ENCODE data around the gene DSCAM.

Gene DSCAM

DNA sequence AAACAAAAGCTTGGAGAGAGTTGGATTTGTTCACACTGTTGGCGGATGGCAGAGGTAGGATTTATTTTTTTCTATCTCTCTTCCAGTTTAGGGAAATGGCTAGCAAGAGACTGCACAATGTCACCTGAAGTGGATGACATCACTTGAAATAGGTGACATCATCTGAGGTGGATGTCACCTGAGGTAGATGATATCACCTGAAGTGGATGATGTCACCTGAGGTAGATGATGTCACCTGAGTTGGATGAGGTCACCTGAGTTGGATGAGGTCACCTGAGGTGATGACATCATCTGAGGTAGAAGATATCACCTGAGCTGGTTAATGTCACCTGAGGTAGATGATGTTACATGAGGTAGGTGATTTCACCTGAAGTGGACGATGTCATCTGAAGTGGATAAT lies 413.4 kb downstream of the DSCAM start:
- DNase-seq, result no peak

DNA sequence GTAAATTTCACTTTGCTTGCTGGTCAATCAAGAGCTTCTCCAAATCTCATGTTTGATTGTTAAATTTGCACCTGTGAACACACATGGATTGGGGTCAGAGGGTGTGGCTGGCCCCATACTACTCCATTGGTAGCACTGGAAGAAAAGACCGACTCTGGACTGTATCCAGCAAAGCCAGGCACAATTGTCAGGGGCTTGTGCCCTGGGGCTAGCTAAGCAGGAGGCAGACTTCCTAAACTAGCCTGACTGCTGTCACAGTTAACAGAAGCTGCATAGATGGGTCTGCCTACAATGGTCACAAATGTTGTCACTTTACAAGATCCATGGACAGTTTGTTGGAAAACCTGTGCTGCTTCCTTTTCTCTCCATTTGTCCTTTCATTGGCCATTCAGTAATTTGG lies 421.0 kb downstream of the DSCAM start:
- DNase-seq, result no peak

DNA sequence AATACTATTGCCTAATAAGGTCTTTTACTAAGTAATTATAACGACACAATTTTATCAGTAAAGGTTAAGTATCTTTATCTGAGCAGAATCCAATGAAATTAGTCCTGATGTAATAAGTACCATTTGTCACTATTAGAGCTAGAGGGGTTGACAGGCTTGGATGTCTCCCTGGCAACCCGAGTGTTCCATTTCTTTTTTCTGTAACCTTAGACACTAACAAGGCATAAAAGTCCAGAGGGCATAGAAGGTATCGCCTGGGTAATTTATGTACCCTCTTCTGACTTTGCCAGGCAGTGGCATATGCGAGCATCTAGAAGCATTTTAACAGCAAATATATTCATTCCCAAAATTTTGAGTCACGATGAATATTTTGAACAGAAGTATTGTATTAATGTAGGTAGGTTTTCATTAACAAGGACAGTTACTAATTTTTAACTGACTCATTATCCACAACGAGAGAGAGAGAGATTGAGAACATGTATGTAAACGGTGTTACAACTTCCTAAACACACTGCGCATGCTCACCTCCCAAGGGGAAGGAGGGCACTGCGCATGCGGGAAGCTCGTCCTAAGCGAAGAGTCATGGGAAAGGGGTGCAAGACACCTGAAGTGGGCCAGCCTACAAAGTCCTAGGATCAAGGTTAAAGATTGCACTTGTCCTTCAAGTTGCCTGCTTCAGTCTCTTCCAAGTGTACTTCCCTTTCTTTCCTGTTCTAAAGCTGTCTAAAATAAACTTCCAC lies 423.9 kb downstream of the DSCAM start:
- DNase-seq, result no peak

DNA sequence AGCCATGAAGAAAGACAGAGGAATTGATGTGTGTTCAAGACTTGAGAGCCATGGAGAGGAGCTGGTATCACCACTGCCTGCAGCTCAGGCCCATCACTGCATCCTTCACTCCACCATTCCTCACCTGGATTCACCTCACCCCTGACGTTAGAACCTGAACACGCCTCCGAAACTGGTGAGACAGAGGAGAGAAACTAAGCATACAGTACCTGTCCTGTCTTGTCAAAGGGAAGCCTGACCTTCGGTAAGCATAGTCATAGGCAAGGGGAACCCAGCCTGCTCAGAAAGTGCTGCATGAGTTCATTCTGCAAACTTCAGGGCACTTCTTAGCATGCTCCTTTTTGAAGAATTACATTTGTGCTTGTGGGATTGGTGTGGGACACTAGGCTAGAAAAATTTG lies 425.8 kb downstream of the DSCAM start:
- no peak for DNase-seq

DNA sequence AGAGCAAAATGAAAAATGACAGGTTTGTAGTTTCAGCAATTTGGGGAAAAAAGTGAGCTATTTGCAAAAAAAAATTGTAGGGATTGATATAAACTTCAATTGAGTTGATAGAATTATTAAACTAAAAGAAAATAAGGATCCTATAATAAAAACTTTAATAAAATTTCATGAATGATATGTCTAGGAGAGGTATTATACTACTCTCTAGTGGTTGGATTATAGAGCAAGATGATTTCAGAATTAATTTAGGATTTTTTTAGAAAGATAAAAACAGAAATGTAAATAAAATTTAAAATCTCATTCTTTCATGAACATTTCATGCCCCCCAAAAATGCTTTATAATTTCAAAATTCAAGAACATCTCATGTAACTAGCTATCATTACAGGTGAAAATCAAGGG lies 430.4 kb downstream of the DSCAM start:
- no peak for DNase-seq

DNA sequence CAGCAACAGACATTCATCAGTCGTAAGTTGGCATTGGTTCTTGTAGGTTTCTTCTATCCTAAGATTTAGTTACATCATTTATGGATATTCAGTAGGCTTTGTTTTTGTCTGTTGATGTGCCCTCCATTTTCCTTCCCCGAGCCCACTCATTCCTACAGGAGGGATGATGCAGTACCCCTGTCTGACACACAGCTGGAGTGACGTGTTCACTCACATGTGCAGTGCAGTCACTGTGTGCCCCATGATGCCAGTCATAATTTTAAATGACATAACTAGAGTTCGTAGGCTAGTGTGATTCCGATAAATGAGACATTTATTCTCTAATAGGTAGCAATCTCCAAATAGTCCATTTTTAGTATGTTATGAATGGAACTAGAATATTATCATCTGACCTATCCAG lies 438.4 kb downstream of the DSCAM start:
- DNase-seq, result no peak

DNA sequence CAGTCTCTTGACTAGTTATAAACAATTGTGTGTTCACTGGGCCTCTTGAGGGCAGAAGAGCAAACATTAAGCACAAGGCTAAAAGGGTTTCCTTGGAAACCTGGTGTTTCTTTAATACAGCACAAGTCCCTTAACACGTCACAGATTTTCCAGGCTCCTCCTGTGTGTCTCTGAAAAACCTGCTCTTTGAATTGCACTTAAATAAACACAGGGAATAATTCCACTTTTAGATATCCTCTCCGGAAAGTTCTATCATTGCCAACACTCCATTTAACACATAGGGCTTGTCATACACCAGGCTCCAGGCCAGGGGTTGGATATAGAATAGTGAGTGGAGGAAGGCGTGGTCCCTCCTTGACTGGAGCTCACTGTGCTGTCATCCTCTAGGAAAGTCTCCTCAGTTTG lies 442.6 kb downstream of the DSCAM start:
- DNase-seq, result no peak

DNA sequence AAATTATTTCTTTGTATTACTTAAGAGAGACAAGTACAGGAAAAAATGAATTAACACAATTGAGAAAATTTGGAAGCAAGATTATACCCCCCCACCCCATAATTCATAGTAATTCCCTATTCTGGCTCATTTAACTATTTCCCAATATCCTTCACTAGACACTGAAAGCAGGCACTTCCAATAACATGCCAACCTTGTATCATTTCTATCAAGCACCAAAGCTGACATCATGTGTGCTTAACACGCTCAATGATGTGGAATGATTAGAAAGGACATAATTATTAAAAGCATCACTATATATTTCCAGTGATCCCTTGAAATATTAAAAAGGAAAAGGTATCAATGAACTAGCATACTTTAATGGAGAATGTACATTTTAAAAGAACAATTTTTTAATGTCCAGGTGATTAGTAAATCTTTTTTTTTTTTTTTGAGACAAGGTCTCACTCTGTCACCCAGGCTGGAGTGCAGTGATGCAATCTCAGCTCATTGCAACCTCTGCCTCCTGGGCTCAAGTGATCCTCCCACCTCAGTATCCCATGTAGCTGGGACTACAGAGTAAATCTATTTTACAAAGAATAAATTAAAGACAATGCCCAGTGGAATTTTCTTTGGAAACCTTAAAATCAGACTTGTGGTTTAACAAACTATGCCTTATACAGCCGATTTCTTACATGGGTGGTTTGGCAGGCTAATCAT lies 443.9 kb downstream of the DSCAM start:
- DNase-seq, result no peak

DNA sequence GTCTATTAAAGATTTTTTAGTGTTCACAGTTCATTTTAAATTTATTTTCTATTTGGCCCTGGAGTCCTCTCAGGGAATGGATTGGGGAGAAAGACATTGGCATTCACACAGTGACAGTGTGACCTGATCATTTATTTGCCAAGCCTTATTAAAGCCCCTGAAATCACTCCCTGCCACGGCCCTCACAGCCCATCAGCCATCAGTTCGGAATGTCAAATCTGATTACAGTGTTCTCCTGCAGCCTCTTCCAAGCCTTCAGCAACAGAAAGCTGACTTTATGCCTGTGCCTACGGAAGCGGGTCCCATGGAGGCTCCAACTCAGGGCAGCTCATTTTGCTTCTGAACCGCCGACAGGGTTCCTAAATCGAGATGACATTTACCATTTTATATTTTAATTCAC lies 451.2 kb downstream of the DSCAM start:
- DNase-seq, result no peak

DNA sequence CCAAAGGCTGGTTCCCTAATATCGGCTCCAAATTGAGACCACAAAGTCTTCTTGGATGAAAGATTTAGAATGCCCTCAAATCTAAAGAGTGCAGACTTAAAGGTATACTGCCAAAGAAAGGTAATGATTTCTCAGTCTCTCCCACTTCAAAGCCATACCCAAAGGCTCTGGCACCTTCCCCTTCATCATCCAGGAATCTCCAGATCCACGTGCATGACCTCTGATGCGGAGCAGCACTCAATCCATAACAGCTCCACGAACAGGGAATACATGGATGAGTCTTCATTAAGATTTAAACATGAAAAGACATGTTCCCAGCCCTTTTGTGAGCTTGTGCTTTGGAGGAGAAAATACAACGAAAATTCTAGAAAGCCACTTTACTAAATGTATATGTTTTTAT lies 453.9 kb downstream of the DSCAM start:
- no peak for DNase-seq

DNA sequence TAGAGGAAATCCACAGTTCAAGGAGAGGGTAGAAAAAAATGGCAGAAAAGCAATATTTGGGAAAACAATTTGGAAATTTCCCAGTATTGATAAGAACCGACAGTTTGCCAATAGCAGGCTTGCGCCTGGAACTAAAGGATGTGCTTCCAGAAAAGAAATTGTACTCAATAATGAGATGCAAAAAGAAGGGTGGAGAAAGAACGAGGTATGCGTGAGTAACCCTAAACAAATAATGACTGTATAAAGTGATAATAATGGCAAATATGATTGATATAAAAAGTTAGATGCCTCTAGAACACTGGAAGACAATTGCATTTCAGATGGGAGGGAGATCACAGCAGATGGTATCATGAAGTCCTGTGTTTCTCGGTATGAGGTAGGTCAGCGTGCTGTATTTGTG lies 458.9 kb downstream of the DSCAM start:
- DNase-seq, result no peak

DNA sequence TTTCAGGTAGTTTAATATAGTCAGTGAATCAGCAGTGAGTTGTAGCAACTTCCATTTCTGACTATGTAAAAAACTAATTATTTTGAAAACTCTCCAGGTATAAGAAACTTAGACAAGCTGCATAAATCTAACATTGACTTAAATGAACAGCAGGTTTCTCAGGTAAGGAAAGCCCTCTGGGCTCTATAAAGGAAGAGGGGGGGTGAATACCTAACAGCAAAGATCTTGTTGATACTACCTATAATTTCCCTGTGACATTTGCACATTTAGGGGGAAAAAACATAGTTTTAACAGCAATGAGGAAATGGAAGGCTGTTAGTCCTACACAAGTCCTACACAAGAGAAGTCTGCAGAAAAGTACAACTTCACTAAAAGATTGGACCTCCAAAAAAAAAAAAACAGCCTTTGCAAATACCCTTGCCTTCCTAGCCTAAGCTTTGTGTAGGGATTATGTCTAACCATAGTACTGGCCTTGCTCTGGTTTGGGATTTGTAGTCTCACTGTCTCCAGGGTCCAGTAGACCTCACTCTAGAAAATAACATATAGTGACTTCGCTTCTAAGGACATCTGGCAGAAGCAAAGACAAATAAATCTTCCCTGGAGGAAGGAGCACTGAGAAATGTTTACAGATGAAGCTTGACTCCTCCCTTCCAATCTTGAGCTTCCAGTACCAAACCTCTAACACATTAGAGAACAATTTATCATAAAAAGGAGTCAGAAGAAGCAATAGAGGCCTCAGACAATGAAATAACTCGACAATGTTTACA lies 459.8 kb downstream of the DSCAM start:
- no peak for DNase-seq

DNA sequence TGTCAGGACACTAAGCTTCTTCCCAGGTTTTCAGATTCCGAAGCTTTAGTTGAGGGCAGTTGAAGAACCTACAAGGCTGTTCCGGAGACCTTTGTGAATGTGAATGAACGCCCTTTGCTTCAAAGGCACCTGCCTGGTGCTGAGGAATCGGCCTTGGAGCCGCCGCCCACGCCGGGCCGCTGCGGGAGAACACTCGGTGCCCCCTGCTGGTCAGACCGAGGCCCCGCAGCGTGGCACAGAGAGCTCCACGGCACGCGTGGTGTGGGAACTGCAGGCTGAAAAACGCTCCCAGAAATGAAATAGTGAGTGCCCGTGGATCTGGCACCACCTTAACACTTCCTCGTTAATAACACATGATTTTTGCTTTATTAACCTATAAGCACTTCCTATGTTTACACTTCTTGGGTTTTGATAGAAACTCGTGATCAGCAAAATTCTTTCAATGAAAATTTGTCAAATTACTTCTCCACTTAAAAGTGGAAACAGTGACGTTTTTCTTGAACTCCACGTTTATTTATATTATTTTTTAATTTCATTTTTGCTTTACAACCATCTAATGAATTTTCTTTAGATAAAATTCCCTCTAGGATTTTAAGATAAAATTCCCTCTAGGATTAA lies 460.6 kb downstream of the DSCAM start:
- no peak for DNase-seq

DNA sequence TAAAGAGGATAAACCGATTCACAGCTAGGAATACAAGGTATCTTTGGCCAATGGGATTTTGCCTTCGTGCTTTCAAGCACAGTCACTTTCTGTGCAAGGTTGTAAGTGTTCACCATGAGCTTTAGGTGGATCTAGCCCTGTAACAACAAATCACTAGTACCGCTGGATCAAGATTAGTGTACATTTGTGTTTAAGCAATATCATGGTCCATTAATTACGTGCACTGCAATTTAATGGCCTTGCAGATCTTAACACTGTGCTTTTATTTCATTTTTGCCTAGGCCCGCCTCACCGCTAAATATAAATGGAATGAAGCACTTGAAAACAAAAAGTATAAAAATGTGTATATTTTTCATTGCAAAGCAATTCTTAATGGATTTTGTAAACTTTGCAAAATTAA lies 461.1 kb downstream of the DSCAM start:
- DNase-seq, result no peak

DNA sequence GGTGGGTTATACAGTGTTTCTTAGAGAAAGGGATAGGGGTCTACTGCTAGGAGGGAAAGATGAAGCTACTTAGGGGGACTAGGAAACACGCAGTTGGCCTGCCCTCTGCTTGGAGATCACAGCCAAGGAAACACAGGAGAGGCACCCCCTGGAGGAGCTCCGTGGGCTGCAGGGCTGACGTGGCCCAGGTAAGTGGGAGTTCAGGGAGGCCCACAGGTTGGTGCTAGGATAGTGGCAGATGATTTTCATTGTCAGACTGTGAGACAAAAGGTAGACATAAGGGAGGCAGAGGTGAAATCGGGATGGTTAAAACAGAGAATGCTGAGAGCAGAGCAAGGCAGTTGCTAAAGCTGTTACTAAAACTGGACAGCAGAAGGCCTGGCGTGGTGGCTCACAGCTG lies 463.0 kb downstream of the DSCAM start:
- DNase-seq, result no peak

DNA sequence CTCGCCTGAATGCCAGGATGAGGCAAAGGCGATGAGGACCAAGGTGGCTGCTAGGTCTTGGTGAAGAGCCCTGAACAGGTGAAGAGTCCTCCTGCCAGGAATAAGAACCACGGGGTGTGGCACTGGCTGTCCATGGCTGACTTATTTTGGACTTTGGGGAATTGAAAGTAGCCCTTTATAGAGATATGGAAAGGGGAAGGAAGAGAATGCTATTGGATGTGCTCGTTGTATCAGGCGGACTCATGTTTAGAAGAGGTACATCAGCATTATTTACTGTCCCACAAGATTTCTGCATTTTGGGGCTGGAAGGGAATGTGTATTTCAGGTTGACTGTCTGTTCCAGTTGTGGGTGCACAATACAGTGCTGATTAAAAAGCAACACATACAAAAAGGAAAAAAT lies 465.8 kb downstream of the DSCAM start:
- no peak for DNase-seq

DNA sequence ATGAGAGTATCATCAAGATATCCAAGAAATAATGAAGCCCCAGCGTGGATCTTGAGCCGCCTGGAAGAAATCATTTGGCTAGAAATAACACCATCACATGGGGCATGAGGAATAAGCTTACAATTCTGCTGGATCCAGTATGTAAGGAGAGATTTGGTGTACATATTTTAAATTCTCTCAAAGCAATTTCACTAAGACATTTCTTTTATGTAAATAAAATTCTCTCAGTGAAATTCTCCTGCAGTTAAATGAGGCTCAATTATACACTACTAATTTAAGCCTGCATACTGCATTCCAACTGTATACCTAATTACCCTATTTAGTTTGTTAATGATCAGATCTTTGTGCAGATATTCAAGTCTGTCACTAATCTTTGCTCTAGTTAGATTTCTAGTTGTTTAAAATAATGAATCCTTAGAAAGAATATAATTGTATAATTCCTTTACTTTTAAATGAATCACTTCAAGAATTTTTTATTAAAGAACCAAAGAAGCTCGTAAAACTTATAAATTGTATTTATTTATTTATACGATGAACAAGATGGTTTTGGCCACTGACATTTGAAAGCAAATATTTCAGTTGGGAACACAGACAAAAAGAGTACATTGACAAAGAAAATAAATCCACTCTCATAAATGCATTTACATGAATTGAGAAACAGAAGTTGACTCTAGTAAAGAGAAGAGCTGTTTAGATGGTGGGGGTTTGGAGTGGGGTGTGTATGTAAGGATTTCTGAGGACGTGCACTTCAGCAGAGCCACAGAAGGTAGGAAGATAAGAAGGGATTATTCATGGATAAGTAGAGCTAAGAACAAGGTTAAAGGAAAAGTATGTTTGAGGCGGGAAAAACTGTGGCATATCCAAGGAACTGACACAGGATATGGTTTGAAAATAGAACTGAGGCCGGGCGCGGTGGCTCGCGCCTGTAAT lies 466.8 kb downstream of the DSCAM start:
- DNase-seq, result no peak

DNA sequence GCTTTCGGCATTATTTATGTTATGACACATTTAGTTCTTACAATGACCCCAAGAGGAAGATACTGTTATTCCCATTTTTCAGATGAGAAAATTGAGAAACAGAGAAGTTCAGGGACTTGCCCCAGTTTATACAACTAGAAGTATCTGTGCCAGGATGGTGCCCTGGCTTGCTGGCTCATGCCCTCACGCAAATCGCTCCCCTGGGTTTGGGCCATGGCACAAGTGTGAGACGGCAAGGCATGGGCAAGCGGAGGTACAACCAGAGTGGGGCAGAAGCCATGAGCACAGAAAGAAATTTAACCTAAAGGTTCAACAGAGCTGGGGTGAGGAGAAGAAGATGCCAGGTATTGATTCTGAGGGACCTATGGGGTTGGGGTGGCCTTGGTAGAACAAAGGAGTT lies 469.8 kb downstream of the DSCAM start:
- DNase-seq, result no peak

DNA sequence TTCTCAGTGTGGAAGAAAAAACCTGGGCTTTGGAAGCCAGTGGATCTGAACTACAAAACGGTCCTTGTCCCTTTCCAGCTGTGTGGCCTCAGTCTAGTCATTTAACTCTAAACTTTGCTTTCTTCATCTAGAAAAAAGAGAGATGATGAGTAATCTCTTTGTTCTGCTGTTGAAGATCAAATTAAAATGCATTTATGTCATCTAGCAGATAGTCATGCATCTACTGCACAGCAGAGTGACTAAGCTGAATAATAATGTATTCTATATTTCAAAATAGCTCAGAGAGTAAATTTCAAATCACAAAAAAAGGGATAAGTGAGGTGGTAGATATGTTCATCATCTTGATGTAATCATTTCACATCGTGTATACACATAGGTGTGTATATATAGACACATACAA lies 473.2 kb downstream of the DSCAM start:
- DNase-seq, result no peak

DNA sequence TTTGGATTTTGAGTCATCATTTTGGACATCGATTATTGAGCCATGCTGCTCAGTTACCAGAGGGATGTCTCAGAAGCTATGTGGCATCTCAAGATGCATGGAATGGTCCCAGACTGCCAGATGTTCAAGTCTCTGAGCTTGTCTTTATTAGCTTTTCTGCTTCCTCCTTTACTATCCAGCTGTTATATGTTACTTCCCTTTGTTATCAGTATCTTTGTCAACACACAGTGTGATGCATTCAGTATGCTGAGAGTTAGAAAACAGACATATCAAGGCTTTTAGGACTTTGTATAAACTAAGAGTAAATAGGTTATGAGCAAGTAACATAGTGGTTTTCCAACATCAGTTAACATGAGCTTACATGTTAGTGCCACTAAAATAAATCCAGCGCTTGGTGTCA lies 474.5 kb downstream of the DSCAM start:
- DNase-seq, result no peak

DNA sequence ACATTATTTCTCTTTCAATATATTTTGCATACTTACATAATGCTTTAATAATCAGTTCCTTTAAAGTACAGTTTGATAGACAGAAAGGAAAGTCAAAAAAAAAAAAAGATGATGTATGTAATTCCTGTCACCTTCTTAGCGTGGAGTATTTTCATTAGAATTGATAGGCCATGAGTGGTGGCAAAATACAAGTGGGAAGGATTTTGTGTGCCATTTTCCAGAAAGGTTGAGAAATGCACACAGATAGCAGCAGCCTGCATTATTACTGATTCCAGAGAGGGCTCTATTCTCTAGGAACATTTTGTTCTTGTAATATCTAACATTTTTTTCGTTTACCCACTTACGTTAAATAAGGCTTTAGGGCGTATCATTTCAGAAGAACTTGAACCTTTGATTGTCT lies 475.6 kb downstream of the DSCAM start:
- no peak for DNase-seq

DNA sequence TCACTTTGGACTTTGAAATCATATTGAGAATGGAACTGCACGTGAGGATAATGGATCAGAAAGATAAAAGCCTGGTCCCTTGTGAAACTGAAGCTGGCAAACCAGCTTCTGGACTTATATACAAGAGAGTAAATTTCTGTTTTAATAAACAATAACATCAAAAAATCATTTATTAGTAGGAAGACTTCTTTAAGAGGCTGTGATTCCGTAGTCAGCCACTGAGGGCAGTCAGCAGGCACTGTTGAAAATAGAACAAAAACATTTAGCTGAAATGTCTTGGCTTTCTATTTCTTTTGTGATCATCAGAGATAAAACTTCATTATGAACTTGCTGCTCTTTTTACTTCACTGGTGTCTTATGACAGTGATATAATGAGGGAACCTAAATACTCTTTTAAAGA lies 490.3 kb downstream of the DSCAM start:
- no peak for DNase-seq

DNA sequence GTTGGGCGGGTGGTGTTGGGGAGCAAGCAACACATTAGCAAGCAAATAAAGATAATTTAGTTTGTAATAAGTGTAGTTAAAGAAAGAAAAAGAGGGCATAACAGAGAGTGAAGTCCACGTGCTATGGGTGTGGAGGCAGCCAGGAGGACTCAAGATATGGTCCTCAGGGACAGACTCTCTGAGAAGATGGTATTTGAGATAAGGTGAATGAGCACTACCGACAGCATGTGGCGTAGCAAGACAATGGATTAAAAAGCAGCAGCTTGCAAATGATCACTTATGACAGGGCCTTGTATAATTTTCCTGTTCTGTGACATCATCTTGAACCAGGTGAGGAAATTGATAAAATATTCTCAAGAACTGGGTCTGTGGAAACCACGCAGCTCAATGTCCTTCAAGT lies 491.9 kb downstream of the DSCAM start:
- DNase-seq, result no peak
